Cerebellar nuclear complex (tissue), 1 donor: ENCODE results near the gene PRC1.
"Not testable (repeated sequence)": the region's sequence is repeated elsewhere in the genome, so short reads cannot be mapped to it uniquely, and the experiment has no call there.

ENCODE experiments used
- DNase-seq, 2 experiments: peaks; one replicate each; lab custom pipeline; 2025; lab: John Stamatoyannopoulos, UW

Gene PRC1

DNA sequence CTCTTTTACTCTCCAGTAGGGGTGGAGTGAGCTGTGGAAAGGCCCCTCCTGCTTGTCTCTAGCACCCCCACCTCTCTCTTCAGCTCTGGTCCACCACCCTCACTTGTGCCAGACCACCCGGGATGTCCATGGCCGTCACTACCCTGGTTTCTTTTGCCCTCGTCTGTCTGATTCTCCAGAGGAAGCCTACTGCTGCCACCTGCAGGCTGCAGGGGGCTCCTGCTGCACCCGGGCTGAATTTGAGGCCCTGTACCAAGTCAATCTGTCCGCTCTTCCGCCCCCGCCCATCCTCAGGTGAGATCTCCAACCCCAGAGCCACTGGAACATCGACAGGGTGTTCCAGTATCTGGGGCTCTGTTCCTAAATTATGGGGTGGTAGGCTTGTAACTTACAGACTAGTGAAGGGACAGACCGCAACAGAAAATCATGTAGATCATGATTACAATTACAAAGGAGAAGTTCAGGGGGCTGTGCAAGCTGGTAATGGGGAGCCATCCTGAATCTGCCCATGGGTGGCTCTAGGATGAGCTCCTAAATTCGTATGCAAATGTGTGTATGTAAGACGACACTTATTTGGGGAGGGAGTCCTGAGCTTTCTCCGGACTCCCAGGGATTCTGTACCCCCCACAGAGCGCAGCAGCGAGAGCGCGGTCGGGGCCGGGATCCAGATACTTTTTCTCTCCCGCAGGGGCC, 59.9 kb downstream of the PRC1 start:
- peak in 1 of 2 experiments; percentile 61 for DNase-seq

DNA sequence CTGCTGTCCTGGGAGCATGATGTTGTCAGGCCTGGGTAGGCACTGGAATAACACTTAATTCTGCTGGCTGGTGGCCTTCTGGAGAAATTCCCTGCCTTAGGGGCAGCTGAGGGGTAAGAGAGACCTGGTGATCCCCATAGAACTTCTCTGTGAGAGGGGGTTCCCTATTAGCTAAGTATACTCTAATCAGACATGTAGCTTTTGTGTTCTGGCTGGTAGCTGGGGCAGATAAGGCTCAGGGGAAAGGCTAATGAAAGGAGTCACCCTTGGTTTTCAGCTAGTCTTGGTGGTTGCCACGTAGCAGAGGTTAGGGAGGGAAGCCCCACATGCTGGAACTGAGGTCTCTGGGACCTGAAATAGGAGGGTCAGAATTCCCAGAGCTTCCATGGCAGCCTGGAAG, 61.0 kb downstream of the PRC1 start:
- no peak for DNase-seq

- DNase-seq, result no peak
Observed at GRCh38 chr15:90932660-90932991, 61.7 kb downstream of the PRC1 start.

DNA sequence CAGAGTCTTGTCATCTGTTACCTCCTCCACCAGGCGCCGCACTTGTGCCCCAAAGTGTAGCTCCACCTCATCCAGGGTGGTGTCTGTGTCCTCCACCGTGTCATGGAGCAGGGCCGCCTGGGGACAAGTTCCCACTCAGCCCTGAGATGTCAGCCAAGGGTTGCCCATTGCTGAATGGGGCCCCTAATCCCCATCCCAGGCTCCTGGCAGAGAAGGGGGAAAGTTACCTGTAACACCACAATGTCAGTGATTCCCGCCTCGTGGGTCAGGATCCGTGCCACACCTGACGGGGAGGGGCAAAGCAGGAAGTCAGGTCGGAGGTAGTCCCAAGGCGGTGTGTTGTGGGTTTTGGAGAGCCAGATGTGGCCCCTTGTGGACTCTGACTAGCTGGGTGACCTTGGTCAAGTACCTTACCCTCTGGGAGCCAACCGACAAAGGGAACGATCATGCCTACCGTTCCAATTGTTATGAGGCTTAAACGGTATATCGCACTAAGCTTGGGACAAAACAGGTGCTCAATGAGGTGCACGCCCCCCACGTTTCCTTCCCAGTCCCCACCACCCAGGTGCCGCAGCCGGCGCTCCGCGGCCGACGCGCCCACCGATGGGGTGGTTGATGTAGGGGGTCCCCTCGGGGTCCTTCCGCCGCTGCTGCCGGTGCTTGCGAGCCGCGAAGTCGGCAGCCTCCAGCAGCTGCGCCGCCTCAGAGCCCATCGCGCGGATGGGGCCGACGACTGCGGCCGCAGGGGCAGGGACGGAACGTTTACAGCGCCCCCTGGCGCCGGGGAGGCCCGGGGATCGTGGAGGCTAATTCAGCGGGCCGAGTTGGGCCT, 62.3 kb downstream of the PRC1 start, which contains the start of gene HDDC3:
Gene HDDC3, minus strand, starts transcription at position 722 of the 832 bp plus-strand sequence. Its CDS starts 9 bp downstream, at position 713.
- DNase-seq, result peak in 1 of 2 experiments; percentile 14

DNA sequence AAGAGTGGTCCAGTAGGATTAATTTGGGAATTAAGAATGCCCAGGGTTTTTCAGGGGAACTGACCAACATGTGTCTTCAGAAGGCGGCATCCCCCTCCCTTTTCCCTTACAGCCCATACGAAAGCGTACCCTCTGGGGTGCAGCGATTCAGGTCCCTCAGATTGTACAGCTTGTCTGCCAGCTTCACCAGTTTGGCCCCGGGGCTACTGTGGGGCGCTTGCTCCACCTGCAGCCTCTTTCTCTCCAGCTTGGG, 62.8 kb downstream of the PRC1 start:
- no peak for DNase-seq

DNA sequence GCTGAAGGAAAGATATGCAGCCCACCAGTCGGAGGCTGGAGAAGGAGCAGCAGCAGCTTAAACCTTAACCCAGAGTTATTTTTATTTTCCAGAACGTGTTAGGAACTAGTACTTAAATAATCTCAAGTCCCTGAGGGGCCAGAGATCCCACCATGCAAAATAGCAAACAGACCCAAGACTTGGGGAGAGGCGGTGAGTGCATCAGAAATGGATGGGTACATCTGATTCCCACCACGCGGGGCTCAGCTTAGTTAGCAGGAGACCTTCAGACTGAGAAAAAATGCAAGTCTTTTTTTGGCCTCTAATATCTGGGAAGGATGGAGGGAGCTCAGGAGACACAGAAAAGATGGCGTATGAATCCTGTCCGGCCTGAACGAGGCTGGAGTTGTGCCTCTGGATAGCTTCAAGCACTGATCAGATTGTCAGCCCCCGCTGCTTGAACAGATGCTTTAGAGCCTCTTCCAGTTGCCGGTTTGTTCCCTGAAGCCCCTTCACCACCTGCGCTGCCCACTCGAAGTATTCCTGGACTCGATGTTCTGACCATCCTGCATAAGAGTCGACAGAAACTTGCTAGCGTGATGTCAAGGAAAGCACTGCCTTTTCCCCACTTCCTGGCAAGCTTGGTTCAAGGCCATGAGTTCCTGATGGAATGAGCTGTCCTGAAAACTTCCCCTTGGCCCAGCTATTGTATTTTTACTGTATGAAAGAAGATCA, 63.3 kb downstream of the PRC1 start:
- no peak for DNase-seq

DNA sequence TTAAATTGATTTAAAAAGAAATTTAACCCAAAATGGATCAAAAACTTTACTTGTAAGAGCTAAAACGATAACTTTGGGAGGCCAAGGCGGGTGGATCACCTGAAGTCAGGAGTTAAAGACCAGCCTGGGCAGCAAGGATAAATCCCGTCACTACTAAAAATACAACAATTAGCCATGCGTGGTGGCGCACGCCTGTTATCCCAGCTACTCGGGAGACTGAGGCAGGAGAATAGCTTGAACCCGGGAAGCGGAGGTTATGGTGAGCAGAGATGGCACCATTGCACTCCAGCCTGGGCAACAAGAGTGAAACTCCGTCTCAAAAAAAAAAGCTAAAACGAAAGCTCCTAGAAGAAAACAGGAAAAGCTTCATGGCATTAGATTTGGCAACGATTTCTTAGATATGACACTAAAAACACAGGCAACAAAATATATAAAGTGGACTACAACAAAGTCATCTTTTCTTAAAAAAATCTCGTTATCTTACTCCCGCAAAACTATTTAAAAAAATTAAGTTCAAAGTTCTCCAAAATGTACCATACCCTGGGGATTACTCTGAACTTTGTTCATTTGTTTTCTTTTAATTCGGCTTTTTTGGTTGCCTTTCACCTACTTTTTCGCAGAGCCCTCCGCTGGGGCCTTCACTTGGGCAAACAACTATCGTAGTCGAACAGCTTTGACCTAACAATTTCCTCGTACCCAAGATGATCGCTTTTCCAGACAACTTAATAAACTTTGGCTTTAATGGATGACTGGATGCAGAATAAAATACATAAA, 64.9 kb downstream of the PRC1 start:
- DNase-seq, result no peak

DNA sequence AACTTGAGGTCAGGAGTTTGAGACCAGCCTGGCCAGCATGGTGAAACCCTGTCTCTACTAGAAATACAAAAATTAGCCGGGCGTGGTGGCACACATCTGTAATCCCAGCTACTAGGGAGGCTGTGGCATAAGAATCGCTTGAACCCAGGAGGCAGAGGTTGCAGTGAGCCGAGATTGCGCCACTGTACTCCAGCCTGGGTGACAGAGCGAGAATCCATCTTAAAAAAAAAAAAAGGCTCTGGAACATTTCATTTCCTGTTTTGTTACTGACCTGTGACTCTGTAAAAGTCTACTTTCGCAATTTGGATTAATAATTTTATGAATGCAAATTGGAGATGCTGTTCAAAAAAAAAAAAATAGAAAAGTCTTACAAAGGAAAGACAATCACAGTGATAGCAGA, 66.2 kb downstream of the PRC1 start:
- not testable (repeated sequence) for DNase-seq

- DNase-seq, result not testable (repeated sequence)
Observed at GRCh38 chr15:90926766-90927165, 67.6 kb downstream of the PRC1 start.

DNA sequence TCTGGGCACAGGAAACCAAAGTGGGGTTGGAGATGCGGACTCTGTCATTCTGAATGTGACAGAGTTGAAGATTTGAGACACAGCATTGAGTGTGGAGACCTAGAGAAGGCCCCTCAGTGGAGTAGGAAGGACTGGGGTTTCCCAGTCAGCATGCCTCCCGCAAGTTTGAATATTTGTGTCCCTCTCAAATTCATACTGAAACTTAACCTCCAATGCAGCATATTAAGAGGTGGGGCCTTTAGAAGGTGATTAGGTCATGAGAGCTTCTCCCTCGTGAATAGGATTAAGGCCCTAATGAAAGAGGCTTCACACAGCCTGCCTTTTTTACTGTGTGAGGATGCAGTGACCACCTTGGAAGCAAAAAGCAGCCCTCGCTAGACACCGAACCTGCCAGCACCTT, 70.0 kb downstream of the PRC1 start:
- no peak for DNase-seq

- DNase-seq, result not testable (repeated sequence)
Observed at GRCh38 chr15:90922712-90923322, 71.5 kb downstream of the PRC1 start.

DNA sequence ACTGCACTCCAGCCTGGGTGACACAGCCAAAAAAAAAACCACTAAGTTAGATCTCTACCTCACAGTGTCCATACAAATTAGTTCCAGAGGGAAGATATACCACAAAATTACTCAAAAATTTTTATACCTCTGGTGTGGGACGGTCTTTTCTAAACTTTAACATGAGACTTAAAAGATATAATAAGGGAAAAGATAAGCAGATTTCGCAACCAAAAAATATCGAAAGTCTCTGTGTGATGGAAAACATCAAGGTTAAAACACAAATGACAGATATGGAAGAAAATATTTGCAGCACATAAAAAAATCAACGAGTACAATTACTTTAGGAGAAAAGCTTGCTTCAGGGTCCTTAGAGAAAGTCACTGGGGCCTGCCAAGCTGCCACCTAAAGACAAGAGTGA, 72.4 kb downstream of the PRC1 start:
- DNase-seq, result no peak

DNA sequence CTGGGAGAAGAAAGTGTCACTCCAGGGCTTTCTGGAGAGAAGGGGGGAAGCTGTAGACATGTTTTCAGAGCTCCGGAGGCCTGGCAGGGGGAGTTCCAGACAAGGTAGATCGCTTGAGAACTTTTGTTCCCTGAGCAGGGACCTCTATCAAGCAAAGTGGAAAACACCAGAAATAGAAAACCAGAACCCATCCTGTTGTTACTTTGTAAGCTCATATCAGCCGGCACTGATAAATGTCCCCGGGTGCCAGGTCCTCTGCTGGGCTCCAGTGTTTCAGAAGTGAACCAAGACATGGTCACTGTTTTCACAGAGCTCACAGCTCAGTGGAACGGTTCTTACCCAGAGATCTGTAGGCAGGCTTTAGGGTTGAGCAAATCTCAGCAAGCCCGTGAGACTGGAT, 75.5 kb downstream of the PRC1 start:
- DNase-seq, result no peak

GRCh38 chr15:90918034-90918788, 76.1 kb downstream of the PRC1 start:
- no peak for DNase-seq

DNA sequence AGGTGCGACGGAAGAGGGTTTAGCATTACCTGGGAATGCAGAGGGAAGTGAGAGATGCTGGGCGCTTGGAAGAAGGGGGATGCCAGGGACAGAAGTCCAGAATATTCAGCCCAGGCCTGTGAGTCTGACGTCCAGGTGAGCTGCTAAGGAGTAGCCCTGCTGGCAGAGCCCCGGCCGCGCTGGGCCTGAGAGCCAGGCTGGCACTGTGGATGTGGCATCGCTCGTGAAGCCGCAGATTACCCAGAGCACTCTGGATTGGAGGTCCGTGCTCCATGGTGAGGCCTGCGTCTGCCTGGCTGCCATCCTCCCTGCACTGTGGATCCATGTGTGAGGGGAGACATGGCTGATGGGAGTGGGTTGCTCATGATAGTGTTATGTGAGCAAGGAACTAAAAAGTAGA, 76.8 kb downstream of the PRC1 start:
- DNase-seq, result no peak

- DNase-seq, result no peak
Observed at GRCh38 chr15:90916461-90916860, 77.9 kb downstream of the PRC1 start.
